K562 (cell line): Measurements from ENCODE around the gene MACF1. TPM values are rescaled to one million over a fixed set of nuclear protein-coding genes. Genes with fewer than 3 reads are reported as not detected.

Source experiments
- CCAR2 ChIP-seq: fragments of 200-400 bp; formaldehyde crosslinking; IDR thresholded peaks from 2 replicates; pipeline ENCODE4 v1.6.1; 2017; ENCODE audit warnings: mild to moderate bottlenecking, low read depth, low read length
- CREB1 ChIP-seq, 2 experiments: sonication (generic) in 1 of 2; formaldehyde crosslinking in 1 of 2; IDR thresholded peaks; 2 replicates each; pipeline versions ENCODE4 v1.6.1 to v1.8.0; 2012 to 2022; ENCODE audit warnings: inconsistent platforms in 1 of 2, mild to moderate bottlenecking in 1 of 2, missing genetic modification reagents in 1 of 2, moderate library complexity in 1 of 2
- ETS2 ChIP-seq: IDR thresholded peaks from 2 replicates; pipeline ENCODE4 v1.6.1; 2016; ENCODE audit warnings: borderline replicate concordance, missing genetic modification characterization, mild to moderate bottlenecking, moderate library complexity, missing compliant biosample characterization; ENCODE audit not compliant: poor library complexity, severe bottlenecking
- FOXJ3 ChIP-seq: sonication (generic); formaldehyde crosslinking; IDR thresholded peaks from 2 replicates; pipeline ENCODE4 v1.4.0; 2020; ENCODE audit warnings: mild to moderate bottlenecking, missing genetic modification reagents
- KDM5B ChIP-seq: fragments of 200-600 bp; sonication (generic); IDR thresholded peaks from 2 replicates; pipeline ENCODE4 v1.6.1; 2012; ENCODE audit warnings: low read depth, mild to moderate bottlenecking, moderate library complexity, low read length, control low read depth, inconsistent platforms; ENCODE audit not compliant: insufficient replicate concordance
- KLF13 ChIP-seq: fragments of 450-650 bp; IDR thresholded peaks from 2 replicates; pipeline ENCODE4 v1.6.1; 2016; ENCODE audit warnings: missing genetic modification characterization, low read depth, mild to moderate bottlenecking, missing compliant biosample characterization, moderate library complexity, borderline replicate concordance
- MTF1 ChIP-seq: fragments of 250-450 bp; sonication (Bioruptor Pico); IDR thresholded peaks from 2 replicates; pipeline ENCODE4 v1.9.0; 2021; ENCODE audit warnings: moderate library complexity, mild to moderate bottlenecking, inconsistent platforms, borderline replicate concordance
- SMAD4 ChIP-seq: fragments of 250-450 bp; sonication (Bioruptor Pico); conservative IDR thresholded peaks from 2 replicates; pipeline ENCODE4 v1.8.0; 2021; ENCODE audit warnings: inconsistent platforms, mild to moderate bottlenecking, moderate library complexity
- SMARCB1 ChIP-seq: IDR thresholded peaks from 2 replicates; pipeline ENCODE4 v1.6.1; 2011; ENCODE audit warnings: improper control_type of control experiment, low read depth; ENCODE audit not compliant: insufficient read length
- VEZF1 ChIP-seq: fragments of 200-800 bp; sonication (Bioruptor generic); IDR thresholded peaks from 2 replicates; pipeline ENCODE4 v1.6.1; 2017; ENCODE audit warnings: missing genetic modification characterization, missing compliant biosample characterization
- ZNF217 ChIP-seq: sonication (generic); formaldehyde crosslinking; IDR thresholded peaks from 2 replicates; pipeline ENCODE4 v1.8.0; 2022; ENCODE audit warnings: mild to moderate bottlenecking, missing genetic modification reagents
- ZNF407 ChIP-seq: fragments of 450-650 bp; IDR thresholded peaks from 2 replicates; pipeline ENCODE4 v1.6.1; 2016; ENCODE audit warnings: low read depth
- ZNF449 ChIP-seq: fragments of 250-450 bp; sonication (Bioruptor Pico); IDR thresholded peaks from 2 replicates; pipeline ENCODE4 v1.8.0; 2022; ENCODE audit warnings: moderate library complexity, mild to moderate bottlenecking, inconsistent platforms
- polyA plus RNA-seq, 8 experiments: library from polyadenylated mRNA; depleted of rRNA in 4 of 8; stranded (reverse) in 5 of 8; unstranded in 3 of 8; fragments of >200 nt; fragmentation: Nextera tagmentation in 2 of 8; fragmentation: Illumina TruSeq in 1 of 8; extraction: Ambion mirVana in 2 of 8; extraction: Trizol in 1 of 8; gene quantifications; 2 replicates each; pipeline versions ENCODE4 v1.2.1 to v1.2.3, GENCODE V29; 2011 to 2014; ENCODE audit warnings: inconsistent platforms in 1 of 8, missing spikeins in 1 of 8
- total RNA-seq, 7 experiments: library from RNA; depleted of rRNA in 6 of 7; stranded (reverse); fragments of >200 nt in 6 of 7; fragmentation: Illumina TruSeq in 2 of 7; extraction: Trizol in 2 of 7; gene quantifications; 2 replicates each; pipeline versions ENCODE4 v1.2.1 to v1.2.3, GENCODE V29; 2011 to 2021; ENCODE audit warnings: low replicate concordance in 1 of 7

Gene MACF1
- total and polyA plus RNA-seq, 9 of the 15 experiments (the other 6 are each of a cell fraction or from before 2014, with no cell fraction given) = 13.2 to 232 (median 112) TPM

GRCh38 chr1:39452081-39452480 is 247.6 kb downstream of the MACF1 start (continued):
- no peak for TF ChIP-seq ZNF407
- TF ChIP-seq KDM5B = no peak
- no peak for TF ChIP-seq CREB1 (IDR thresholded peaks at IDR 0.05)
- no peak for TF ChIP-seq CREB1 (CRISPR knock-in tag; IDR thresholded peaks at IDR 0.05)
- no peak for TF ChIP-seq KLF13
- TF ChIP-seq SMARCB1 = no peak
- no peak for TF ChIP-seq VEZF1
- TF ChIP-seq FOXJ3 = no peak
- TF ChIP-seq MTF1 (CRISPR knock-in tag) = no peak
- TF ChIP-seq SMAD4 (CRISPR knock-in tag) = no peak
- no peak for TF ChIP-seq ZNF449 (CRISPR knock-in tag)
- TF ChIP-seq CCAR2 = no peak
- TF ChIP-seq ZNF217 (CRISPR knock-in tag) = no peak
- TF ChIP-seq ETS2 (tag) = no peak
